Femur (tissue), 1 donor: ENCODE measurements around the gene LRP4.

Experiments used
- DNase-seq: peaks from one replicate; pipeline ENCODE4 v3.0.0-alpha.2; 2017

The LRP4 gene

GRCh38 chr11:46892838-46893237 is 25.5 kb downstream of the LRP4 start:
- no peak for DNase-seq

- DNase-seq = no peak
Observed at GRCh38 chr11:46892109-46892508, 26.2 kb downstream of the LRP4 start.

GRCh38 chr11:46890665-46891064 is 27.7 kb downstream of the LRP4 start:
- no peak for DNase-seq

GRCh38 chr11:46889689-46890475 is 28.5 kb downstream of the LRP4 start:
- DNase-seq = peak; percentile 80

- DNase-seq = no peak
Observed at GRCh38 chr11:46889251-46889650, 29.1 kb downstream of the LRP4 start.

- DNase-seq = no peak
Observed at GRCh38 chr11:46888636-46889035, 29.7 kb downstream of the LRP4 start.

- DNase-seq = no peak
Observed at GRCh38 chr11:46886211-46886610, 32.1 kb downstream of the LRP4 start.

GRCh38 chr11:46879056-46879585 is 39.2 kb downstream of the LRP4 start:
- no peak for DNase-seq

- no peak for DNase-seq
Observed at GRCh38 chr11:46877580-46877979, 40.8 kb downstream of the LRP4 start.

- no peak for DNase-seq
Observed at GRCh38 chr11:46876471-46876870, 41.9 kb downstream of the LRP4 start.

- no peak for DNase-seq
Observed at GRCh38 chr11:46874586-46874985, 43.8 kb downstream of the LRP4 start.

GRCh38 chr11:46868912-46869311 is 49.4 kb downstream of the LRP4 start:
- DNase-seq = no peak

GRCh38 chr11:46865340-46865739 is 53.0 kb downstream of the LRP4 start:
- no peak for DNase-seq

GRCh38 chr11:46860218-46860617 is 58.1 kb downstream of the LRP4 start:
- DNase-seq = no peak

GRCh38 chr11:46858920-46859546 is 59.3 kb downstream of the LRP4 start:
- no peak for DNase-seq

GRCh38 chr11:46857666-46858065 is 60.7 kb downstream of the LRP4 start:
- DNase-seq = no peak

GRCh38 chr11:46856605-46857343 is 61.6 kb downstream of the LRP4 start:
- no peak for DNase-seq

- no peak for DNase-seq
Observed at GRCh38 chr11:46855863-46856262, 62.5 kb downstream of the LRP4 start.

GRCh38 chr11:46855167-46855566 is 63.2 kb downstream of the LRP4 start:
- no peak for DNase-seq

- DNase-seq = no peak
Observed at GRCh38 chr11:46850829-46851380, 67.4 kb downstream of the LRP4 start.

GRCh38 chr11:46849631-46850030 is 68.7 kb downstream of the LRP4 start:
- no peak for DNase-seq

GRCh38 chr11:46846510-46846830 is 71.9 kb downstream of the LRP4 start:
- no peak for DNase-seq

- peak; percentile 94 for DNase-seq
Observed at GRCh38 chr11:46845740-46846509, 72.4 kb downstream of the LRP4 start, which contains the start of gene CKAP5. Gene CKAP5 (minus strand): TSS chr11:46846280. CDS start chr11:46821231, 25,049 bp downstream.
